Ishikawa (cell line): ENCODE data around the gene ARHGEF28.

Experiments used
- CEBPB ChIP-seq: IDR thresholded peaks from 2 replicates; pipeline ENCODE4 v1.6.1; 2012
- CREB1 ChIP-seq: IDR thresholded peaks from 2 replicates; pipeline ENCODE4 v1.6.1; 2012; ENCODE audit warnings: low read depth
- EGR1 ChIP-seq: IDR thresholded peaks from 2 replicates; pipeline ENCODE4 v1.6.1; 2012
- EP300 ChIP-seq: IDR thresholded peaks from 2 replicates; pipeline ENCODE4 v1.6.1; 2012; ENCODE audit warnings: borderline replicate concordance
- FOXM1 ChIP-seq: IDR thresholded peaks from 2 replicates; pipeline ENCODE4 v1.6.1; 2012; ENCODE audit warnings: low read depth, borderline replicate concordance
- MAX ChIP-seq: IDR thresholded peaks from 2 replicates; pipeline ENCODE4 v1.6.1; 2012
- NFIC ChIP-seq: IDR thresholded peaks from 2 replicates; pipeline ENCODE4 v1.6.1; 2012
- RAD21 ChIP-seq: IDR thresholded peaks from 2 replicates; pipeline ENCODE4 v1.6.1; 2012; ENCODE audit warnings: low read depth
- REST ChIP-seq: IDR thresholded peaks from 2 replicates; pipeline ENCODE4 v1.6.1; 2012; ENCODE audit warnings: low read depth, mild to moderate bottlenecking
- TAF1 ChIP-seq: IDR thresholded peaks from 2 replicates; pipeline ENCODE4 v1.6.1; 2012; ENCODE audit warnings: low read depth, mild to moderate bottlenecking
- TCF12 ChIP-seq: IDR thresholded peaks from 2 replicates; pipeline ENCODE4 v1.6.1; 2012; ENCODE audit warnings: low read depth
- YY1 ChIP-seq: IDR thresholded peaks from 2 replicates; pipeline ENCODE4 v1.6.1; 2012; ENCODE audit warnings: low read depth

GRCh38 chr5:73684691-73685090 lies 58.7 kb downstream of the ARHGEF28 start:
- TF ChIP-seq NFIC = no peak
- no peak for TF ChIP-seq TAF1
- TF ChIP-seq MAX = no peak
- TF ChIP-seq EGR1 = no peak
- TF ChIP-seq YY1 = no peak
- TF ChIP-seq REST = no peak
- TF ChIP-seq RAD21 = no peak
- no peak for TF ChIP-seq CREB1
- no peak for TF ChIP-seq FOXM1
- TF ChIP-seq EP300 = no peak
- no peak for TF ChIP-seq TCF12
- TF ChIP-seq CEBPB = no peak
